ENCODE data around the gene CAV3. TPM values are rescaled to one million over a fixed set of nuclear protein-coding genes. Genes with fewer than 3 reads are reported as not detected.

The CAV3 gene
- total RNA-seq, 4 donors from 2014 or later, result not detected

DNA sequence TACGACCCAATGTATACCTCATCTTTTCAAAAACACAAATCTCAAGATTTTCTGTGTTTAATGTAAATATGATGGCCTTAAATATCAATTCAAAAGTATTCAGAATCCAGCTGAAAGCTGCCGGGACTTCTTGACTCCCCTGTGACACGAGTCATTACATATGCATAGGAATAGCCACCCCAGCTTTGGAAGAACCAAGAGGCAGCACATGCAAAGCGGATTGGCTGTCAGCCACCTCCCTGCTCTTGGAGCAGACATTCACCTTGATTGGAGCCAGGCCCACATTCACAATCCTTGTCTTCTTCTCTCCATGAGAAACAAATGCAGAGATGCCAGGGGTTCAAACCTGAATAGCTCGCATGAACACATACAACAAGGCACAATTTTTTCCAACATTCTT, 10.8 kb upstream of the CAV3 start:
- Histone ChIP-seq H3K9me3 (peaks cover 0 to 19% (median 0%) of the 10 kb centered on the region in 3 donors), H3K27me3 (no peaks in the 10 kb centered on the region), H3K36me3 (no peaks in the 10 kb centered on the region), H3K27ac (no peak overlapping the region), H3K4me1 (no peaks in the 10 kb centered on the region), H3K4me3 (no peak overlapping the region)
- 63 to 64% methylated on average over 4 to 5 of the region's 5 CpGs for WGBS, 2 donors (ENCODE audit: low coverage in 1 of 2)
- TF ChIP-seq, protein P1, sequence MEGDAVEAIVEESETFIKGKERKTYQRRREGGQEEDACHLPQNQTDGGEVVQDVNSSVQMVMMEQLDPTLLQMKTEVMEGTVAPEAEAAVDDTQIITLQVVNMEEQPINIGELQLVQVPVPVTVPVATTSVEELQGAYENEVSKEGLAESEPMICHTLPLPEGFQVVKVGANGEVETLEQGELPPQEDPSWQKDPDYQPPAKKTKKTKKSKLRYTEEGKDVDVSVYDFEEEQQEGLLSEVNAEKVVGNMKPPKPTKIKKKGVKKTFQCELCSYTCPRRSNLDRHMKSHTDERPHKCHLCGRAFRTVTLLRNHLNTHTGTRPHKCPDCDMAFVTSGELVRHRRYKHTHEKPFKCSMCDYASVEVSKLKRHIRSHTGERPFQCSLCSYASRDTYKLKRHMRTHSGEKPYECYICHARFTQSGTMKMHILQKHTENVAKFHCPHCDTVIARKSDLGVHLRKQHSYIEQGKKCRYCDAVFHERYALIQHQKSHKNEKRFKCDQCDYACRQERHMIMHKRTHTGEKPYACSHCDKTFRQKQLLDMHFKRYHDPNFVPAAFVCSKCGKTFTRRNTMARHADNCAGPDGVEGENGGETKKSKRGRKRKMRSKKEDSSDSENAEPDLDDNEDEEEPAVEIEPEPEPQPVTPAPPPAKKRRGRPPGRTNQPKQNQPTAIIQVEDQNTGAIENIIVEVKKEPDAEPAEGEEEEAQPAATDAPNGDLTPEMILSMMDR (IDR thresholded peaks at IDR 0.05), result no peak
- TF ChIP-seq EP300 (IDR thresholded peaks at IDR 0.05) (no peak), POLR2AphosphoS5 (IDR thresholded peaks at IDR 0.05) (no peak), POLR2A (IDR thresholded peaks at IDR 0.05) (no peak)
- ATAC-seq, result no peak

DNA sequence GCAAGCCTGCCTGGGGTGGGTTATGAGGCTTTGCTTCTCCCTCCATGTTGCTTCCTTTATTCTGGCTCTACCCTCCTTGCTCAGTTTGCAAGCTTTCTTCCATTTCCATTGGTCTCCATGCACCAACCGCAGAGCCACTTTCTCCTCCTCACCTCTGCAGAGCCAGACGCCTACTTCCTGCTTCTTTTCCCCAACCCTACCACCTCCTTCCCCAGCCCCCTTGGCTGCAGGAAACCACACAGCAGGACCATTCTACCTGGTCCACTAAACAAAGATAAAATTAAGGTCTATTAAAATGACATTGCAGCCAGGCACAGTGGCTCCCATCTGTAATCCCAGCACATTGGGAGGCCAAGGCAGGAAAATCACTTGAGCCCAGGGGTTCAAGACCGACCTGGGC, 10.0 kb upstream of the CAV3 start:
- TF ChIP-seq, protein P1 (IDR thresholded peaks at IDR 0.05), result no peak
- TF ChIP-seq POLR2A (IDR thresholded peaks at IDR 0.05), result no peak
- TF ChIP-seq EP300 (IDR thresholded peaks at IDR 0.05), result no peak
- TF ChIP-seq POLR2AphosphoS5 (IDR thresholded peaks at IDR 0.05), result no peak
- no peak for ATAC-seq
- H3K36me3 ChIP-seq, result no peaks in the 10 kb centered on the region
- H3K4me1 ChIP-seq, result no peaks in the 10 kb centered on the region
- 62 to 70% methylated on average over 3 of the region's 3 CpGs for WGBS, 2 donors (ENCODE audit: low coverage in 1 of 2)
- H3K9me3 ChIP-seq, result peaks cover 0 to 19% (median 0%) of the 10 kb centered on the region in 3 donors
- no peak overlapping the region for H3K4me3 ChIP-seq
- no peak overlapping the region for H3K27ac ChIP-seq
- no peaks in the 10 kb centered on the region for H3K27me3 ChIP-seq

DNA sequence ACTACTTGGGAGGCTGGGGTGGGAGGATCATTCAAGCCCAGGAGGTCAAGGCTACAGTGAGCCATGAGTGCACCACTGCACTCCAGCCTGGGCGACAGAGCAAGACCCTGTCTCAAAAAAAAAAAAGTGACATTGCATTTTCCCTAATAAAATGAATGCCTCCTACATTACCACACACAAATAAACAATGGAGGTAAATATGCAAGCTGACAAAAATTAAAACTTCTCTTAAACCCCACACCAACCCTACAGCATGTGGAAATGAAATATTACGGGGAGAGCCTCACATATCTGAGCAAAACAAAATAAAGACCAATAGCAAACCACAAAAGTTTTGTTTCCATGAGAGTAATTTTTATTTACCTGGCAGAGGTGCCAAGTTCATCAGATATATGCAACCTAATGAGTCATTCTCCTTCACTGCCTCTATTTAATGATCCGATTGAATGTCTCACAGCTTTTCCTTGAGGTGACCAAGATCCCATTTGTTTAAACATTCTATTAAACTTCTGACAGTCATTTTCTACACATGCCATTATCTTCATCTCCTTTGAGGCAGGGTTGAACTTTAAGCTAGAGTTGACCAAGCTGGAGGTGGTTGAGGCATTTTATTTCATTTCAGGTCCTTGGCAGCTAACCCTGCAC, 9.4 kb upstream of the CAV3 start:
- H3K36me3 ChIP-seq, result no peaks in the 10 kb centered on the region
- H3K27me3 ChIP-seq, result no peaks in the 10 kb centered on the region
- no peak for ATAC-seq
- no peak overlapping the region for H3K4me3 ChIP-seq
- no peak overlapping the region for H3K27ac ChIP-seq
- 71 to 89% methylated on average over 3 of the region's 3 CpGs for whole genome bisulfite sequencing, 2 donors (ENCODE audit: low coverage in 1 of 2)
- H3K4me1 ChIP-seq, result no peaks in the 10 kb centered on the region
- TF ChIP-seq, protein P1 (IDR thresholded peaks at IDR 0.05), result no peak
- TF ChIP-seq POLR2A (IDR thresholded peaks at IDR 0.05) (no peak), EP300 (IDR thresholded peaks at IDR 0.05) (no peak), POLR2AphosphoS5 (IDR thresholded peaks at IDR 0.05) (no peak)
- peaks cover 0 to 19% (median 0%) of the 10 kb centered on the region in 3 donors for H3K9me3 ChIP-seq

- Histone ChIP-seq H3K27ac (no peak overlapping the region), H3K36me3 (no peaks in the 10 kb centered on the region), H3K4me3 (no peak overlapping the region), H3K27me3 (no peaks in the 10 kb centered on the region), H3K9me3 (peaks cover 0 to 19% (median 0%) of the 10 kb centered on the region in 3 donors), H3K4me1 (no peaks in the 10 kb centered on the region)
- no peak for ATAC-seq
- no peak for TF ChIP-seq EP300 (IDR thresholded peaks at IDR 0.05)
- TF ChIP-seq, protein P1 (IDR thresholded peaks at IDR 0.05), result no peak
- TF ChIP-seq POLR2A (IDR thresholded peaks at IDR 0.05), result no peak
- TF ChIP-seq POLR2AphosphoS5 (IDR thresholded peaks at IDR 0.05), result no peak
- 81% methylated on average over 4 to 6 of the region's 9 CpGs for WGBS, 2 donors (ENCODE audit: low coverage in 1 of 2)
Measured at GRCh38 chr3:8727605-8728512, 5.7 kb upstream of the CAV3 start.
